Right lung (tissue), 5 donors: Measurements from ENCODE around the gene SKIDA1. TPM values are rescaled to one million over a fixed set of nuclear protein-coding genes. Genes with fewer than 3 reads are reported as not detected.

Source experiments
- DNase-seq, 2 donors: peaks; one replicate each; pipeline ENCODE4 v3.0.0-alpha.2; 2013
- polyA plus RNA-seq, 5 donors: library from polyadenylated mRNA; unstranded; fragments of 120-200 nt; gene quantifications; one replicate each; pipeline versions ENCODE4 v1.2.1 to v1.2.3, GENCODE V29; 2013; ENCODE audit warnings: inconsistent platforms in 1 of 5, low replicate concordance in 1 of 5; ENCODE audit not compliant: insufficient read length in 5 of 5, insufficient read depth in 1 of 5

SKIDA1 gene
- polyA plus RNA-seq, 5 donors, result 4.3 to 5.6 (median 4.6) TPM

- peak in 1 of 2 donors; percentile 71 for DNase-seq
These were observed 8.1 kb downstream of the SKIDA1 start for GRCh38 chr10:21517134-21518031.

GRCh38 chr10:21516242-21517131, 9.0 kb downstream of the SKIDA1 start:
- peak in 1 of 2 donors; percentile 64 for DNase-seq

- DNase-seq, result no peak
These were observed 9.9 kb downstream of the SKIDA1 start for GRCh38 chr10:21515361-21516241.

- DNase-seq, result no peak
These were observed 10.6 kb downstream of the SKIDA1 start for GRCh38 chr10:21514818-21515351.

- DNase-seq, result no peak
These were observed 11.2 kb downstream of the SKIDA1 start for GRCh38 chr10:21514129-21514817.

GRCh38 chr10:21513405-21513788, 12.1 kb downstream of the SKIDA1 start:
- no peak for DNase-seq

GRCh38 chr10:21512573-21513404, 12.7 kb downstream of the SKIDA1 start:
- DNase-seq, result no peak

- DNase-seq, result no peak
These were observed 13.4 kb downstream of the SKIDA1 start for GRCh38 chr10:21511946-21512572.

- DNase-seq, result no peak
These were observed 14.3 kb downstream of the SKIDA1 start for GRCh38 chr10:21511095-21511570.

GRCh38 chr10:21510241-21511094, 15.0 kb downstream of the SKIDA1 start:
- DNase-seq, result no peak

GRCh38 chr10:21509341-21510240, 15.9 kb downstream of the SKIDA1 start:
- DNase-seq, result no peak

- DNase-seq, result no peak
These were observed 16.7 kb downstream of the SKIDA1 start for GRCh38 chr10:21508706-21509331.

- no peak for DNase-seq
These were observed 18.3 kb downstream of the SKIDA1 start for GRCh38 chr10:21507150-21507549.

- no peak for DNase-seq
These were observed 19.1 kb downstream of the SKIDA1 start for GRCh38 chr10:21506351-21506750.

GRCh38 chr10:21505711-21506278, 19.7 kb downstream of the SKIDA1 start:
- no peak for DNase-seq

- no peak for DNase-seq
These were observed 21.9 kb downstream of the SKIDA1 start for GRCh38 chr10:21503542-21503941.
